Smooth muscle cell of the brain vasculature (primary cell): ENCODE data around the gene CCDC122.
"Not testable (repeated sequence)": the region's sequence is repeated elsewhere in the genome, so short reads cannot be mapped to it uniquely, and the experiment has no call there.

Experiments used
- DNase-seq: peaks from one replicate; pipeline ENCODE4 v3.0.0-alpha.2; 2012; ENCODE audit warnings: low read depth, low spot score

The CCDC122 gene

DNA sequence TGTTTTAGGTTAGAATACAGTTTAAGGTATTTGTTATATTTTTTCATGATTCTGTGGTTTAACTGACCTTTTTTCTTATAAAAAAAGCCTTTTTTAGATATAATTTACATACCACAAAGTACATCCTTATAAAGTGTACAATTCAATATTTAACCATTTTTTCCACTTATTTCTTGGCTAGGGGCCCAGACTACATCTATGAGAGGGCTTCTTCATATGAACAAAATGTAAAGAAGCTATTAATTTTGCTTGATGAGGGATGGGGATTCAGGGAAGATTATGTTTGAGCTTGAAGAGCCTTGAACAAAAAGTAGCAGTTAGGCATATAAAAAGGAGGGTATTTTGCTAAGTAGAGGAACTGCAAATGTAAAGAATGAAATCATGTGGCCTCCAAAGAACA, 2.2 kb downstream of the CCDC122 start:
- DNase-seq, result no peak

DNA sequence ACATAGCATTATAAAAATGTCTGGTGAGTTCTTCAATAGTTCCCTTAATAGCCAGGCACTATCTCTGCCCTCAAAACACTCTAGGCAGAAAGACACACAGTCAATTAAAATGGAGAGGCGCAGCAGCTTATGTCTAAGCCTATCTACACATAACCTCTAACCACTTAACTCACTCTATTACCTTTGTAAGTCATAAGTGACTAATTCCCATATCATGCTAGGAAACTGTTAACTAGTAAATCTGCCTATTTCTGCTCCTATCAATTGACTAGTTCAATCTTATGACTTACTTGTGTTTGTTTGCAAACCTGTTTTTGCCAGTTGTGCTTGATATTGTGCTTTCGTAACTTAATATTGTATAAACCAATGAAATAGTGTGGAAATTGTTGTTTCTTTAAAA, 3.2 kb downstream of the CCDC122 start:
- no peak for DNase-seq

GRCh38 chr13:43874504-43875092, 4.9 kb downstream of the CCDC122 start:
- no peak for DNase-seq

GRCh38 chr13:43872181-43872580, 7.4 kb downstream of the CCDC122 start:
- DNase-seq, result no peak

- DNase-seq, result no peak
Measured at GRCh38 chr13:43865892-43866291, 13.6 kb downstream of the CCDC122 start.

DNA sequence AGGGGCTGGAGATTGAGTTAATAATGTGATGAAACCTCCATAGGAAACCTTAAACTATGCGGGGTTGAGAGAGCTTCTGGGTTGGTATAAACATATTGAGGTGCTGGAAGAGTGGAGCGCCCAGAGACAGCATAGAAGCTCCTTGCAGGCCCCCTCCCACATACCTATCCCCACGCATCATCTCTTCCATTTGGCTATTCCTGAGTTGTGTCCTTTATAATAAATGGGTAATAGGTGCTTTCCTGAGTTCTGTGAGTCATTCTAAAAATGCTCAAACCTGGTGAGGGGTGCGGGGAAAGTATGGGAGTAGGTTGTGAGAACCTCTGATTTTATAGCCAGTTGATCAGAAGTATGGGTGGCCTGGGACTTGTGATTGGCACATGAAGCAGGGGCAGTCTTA, 14.6 kb downstream of the CCDC122 start:
- DNase-seq, result no peak

DNA sequence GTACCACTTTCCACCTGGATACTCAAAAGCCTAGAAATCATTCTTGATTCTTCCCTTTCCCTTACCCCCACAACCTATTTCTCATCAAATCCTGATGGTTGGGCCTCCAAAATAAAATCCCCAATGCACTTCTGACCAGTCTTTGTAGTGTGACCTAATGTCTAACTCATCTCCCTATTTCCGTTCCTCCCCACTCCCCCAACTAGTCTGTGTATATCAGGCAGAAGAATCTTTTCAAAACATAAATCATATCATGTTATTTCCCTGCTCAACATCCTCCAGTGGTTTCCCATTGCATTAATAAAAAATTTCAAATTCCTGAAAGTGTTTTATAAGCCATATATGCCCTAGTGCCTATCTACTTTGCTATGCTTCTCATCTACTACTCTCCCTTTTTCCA, 17.7 kb downstream of the CCDC122 start:
- no peak for DNase-seq

GRCh38 chr13:43852923-43853404, 26.6 kb downstream of the CCDC122 start:
- DNase-seq, result no peak

DNA sequence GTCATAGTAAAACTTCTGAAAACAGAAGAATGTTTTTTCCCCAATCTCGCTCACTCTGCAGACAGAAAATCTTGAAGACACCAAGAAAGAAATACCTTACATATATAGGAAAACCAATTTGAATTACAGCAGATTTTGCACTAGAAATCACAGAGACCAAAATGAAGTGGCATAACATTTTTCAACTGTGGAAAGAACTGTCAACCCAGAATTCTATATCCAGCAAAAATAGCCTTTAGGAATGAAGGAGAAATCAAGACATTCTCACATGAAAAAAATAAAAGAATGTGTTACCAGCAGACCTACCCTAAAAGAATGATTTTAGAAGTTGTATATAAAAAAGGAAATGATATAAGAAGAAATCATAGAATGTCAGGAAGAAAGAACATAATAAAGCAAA, 28.7 kb downstream of the CCDC122 start:
- no peak for DNase-seq

DNA sequence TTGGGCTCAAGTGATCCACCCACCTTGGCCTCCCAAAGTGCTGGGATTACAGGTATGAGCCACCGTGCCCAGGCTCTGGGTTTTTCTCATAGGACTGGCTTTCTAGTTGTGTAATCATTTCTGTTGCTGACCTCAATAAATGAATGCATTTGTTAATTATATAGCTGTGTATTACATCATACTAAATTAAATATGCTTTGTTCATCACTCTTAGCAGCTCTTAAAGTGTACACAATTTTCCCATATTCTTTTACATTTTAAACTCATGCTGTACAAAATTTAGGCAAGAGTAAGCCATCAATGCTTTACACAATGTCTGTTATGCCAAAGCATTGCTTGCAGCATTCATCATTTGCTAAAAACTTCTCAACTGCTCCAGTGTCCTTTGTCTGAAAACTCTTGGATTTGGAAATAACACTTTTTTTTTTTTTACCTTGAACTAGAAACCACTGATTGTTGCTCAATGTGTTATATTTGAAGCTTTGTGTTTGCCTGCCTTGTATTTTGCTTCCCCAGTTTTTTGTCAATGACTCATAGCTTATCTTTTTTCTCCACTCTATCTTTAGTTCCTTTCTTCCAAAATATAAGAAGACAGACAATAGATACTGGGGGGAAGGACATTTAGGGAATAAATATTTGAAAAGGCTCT, 31.4 kb downstream of the CCDC122 start:
- no peak for DNase-seq

GRCh38 chr13:43846496-43847158, 32.9 kb downstream of the CCDC122 start:
- DNase-seq, result no peak

GRCh38 chr13:43838909-43839308, 40.6 kb downstream of the CCDC122 start:
- no peak for DNase-seq

DNA sequence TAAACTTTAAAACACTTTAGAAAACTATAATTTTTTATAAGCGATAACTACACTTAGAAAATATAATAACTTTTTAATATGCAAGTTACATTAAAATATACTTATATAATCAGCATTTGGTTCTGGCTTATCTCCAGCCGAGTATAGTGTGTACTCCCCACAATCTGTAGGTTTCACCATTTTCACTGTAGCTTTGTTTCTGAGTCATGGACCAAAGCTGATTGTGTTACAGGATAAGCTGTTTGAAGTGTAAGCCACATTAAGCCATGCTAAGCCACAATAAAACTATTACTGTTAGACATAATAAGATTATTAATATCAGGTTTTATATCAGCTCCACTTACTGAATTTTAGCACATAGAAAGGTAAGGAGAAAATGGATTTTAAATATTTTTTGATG, 43.8 kb downstream of the CCDC122 start:
- no peak for DNase-seq

DNA sequence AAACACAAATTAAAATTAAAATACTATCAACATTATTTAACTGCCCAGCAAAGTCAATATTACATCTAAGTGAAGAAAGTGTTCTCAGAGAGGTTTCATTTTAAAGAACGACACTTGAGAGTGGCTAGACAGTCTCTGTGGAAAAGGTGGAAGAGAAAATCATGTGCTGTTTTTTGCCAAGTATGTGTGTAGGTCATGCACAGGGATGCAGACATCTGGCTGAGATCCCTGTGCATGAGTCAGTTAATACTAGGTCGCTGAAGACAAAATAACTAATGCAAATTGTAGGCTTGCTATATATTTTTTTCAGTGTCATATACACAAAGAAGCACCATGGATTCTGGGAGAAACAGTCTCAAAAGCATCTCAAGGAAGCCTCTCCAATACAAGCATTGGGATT, 48.5 kb downstream of the CCDC122 start:
- no peak for DNase-seq

DNA sequence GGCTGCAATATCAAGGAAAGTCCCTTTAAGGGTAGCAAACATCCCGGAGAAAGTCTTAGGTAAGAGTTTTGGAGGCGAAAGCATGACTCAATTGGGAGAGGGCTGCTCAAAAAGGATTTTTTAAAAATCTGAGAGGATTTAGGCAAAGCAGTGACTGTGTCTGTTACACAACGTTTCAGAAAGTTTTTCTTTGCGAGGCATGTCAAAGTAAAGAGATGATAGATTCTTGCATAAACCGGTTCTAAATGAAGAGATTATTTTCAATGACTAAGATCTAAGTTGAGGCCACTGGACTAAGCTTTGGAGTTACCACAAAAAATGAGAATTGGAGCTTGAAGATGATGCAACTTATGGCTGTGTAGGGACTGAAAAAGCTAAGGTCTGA, 49.1 kb downstream of the CCDC122 start:
- no peak for DNase-seq

DNA sequence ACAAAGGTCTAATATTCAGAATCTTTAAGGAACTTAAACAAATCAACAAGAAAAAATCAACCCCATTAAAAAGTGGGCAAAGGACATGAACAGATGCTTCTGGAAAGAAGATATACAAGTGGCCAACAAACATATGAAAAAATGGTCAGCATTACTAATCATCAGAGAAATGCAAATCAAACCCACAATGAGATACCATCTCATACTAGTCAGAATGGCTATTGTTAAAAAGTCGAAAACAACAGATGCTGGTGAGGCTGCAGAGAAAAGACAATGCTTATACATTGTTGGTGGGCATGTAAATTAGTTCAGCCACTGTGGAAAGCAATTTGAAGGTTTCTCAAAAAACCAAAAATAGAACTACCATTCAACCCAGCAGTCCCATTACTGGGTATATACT, 54.9 kb downstream of the CCDC122 start:
- not testable (repeated sequence) for DNase-seq

- no peak for DNase-seq
Measured at GRCh38 chr13:43822969-43823368, 56.6 kb downstream of the CCDC122 start.

DNA sequence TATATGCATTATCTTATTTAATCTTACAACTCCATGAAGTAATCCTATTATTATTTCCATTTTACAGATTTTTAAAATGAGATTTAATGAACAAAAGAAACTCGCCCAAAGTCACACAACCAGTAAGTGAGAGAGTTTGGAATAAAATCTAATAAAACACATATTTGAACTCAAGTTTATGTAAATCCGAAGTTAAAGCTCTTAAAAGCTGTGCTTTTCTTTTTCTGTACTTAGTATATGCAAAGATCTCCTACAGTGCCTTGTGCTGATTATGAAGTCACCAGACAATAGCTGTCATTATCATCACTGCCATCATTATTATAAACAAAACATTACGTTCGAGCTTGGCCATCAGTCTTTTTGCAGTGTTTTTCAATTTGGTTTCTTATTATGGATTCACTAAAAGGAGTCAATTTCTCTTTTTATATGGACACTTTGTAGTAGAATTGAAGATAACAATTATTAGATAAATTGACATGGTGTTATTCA, 63.1 kb downstream of the CCDC122 start:
- no peak for DNase-seq

GRCh38 chr13:43815204-43815603, 64.3 kb downstream of the CCDC122 start:
- DNase-seq, result no peak

DNA sequence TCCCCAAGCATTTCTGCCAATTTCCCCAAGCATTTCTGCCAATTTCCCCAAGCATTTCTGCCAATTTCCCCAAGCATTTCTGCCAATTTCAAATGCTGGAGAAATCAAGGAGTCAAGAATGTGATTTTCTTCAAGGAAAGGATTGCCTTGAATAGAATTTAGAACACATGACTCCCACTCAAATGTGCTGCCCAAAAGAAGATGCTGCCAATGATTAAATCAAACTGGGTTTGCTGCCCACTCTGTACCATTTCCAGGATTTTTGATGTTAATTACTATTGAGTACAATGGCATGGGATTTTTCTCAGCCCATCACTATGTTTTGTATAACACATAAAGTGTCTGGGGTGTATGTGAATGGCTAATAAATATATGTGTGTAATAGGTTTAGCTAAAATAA, 70.9 kb downstream of the CCDC122 start:
- no peak for DNase-seq

GRCh38 chr13:43805681-43806128, 73.8 kb downstream of the CCDC122 start:
- DNase-seq, result no peak

- DNase-seq, result peak; percentile 80
Measured at GRCh38 chr13:43805071-43805468, 74.5 kb downstream of the CCDC122 start.
